ENCODE data around the gene KRT77. TPM values are rescaled to one million over a fixed set of nuclear protein-coding genes. Genes with fewer than 3 reads are reported as not detected.

KRT77 gene
- total RNA-seq, 1 experiment from 2014 or later, result not detected

DNA sequence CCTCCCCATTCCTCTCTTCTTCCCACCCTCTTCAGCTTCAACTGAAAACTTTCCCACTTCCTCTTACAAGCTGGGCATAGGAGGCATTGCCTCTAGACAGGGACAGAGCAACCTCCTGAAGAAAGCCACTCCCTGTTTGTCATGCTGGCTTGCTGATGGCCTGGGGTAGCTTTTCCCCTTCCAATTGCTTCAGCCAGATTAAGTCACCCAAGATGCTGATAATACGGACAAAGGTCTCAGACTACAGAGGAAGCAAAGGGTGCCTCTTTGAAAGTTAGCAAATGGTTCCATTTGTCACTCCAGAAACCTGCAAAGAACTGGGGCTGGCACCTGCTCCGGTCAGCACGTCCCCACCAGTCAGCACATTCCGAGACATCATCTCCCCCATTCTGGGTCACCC, 57.3 kb downstream of the KRT77 start:
- Histone ChIP-seq H3K9me3 (ENCODE audit: low read length) (no peaks in the 10 kb centered on the region), H3K4me1 (ENCODE audit: low read length) (no peaks in the 10 kb centered on the region), H3K4me3 (ENCODE audit: low read length) (no peak overlapping the region), H4K20me1 (ENCODE audit: insufficient read depth, low read depth, low read length) (no peaks in the 10 kb centered on the region), H3K27me3 (ENCODE audit: low read length) (no peaks in the 10 kb centered on the region), H3K9me2 (replicated peaks; ENCODE audit: insufficient read depth, low read length) (no peaks in the 10 kb centered on the region), H2AFZ (ENCODE audit: low read length) (no peak overlapping the region), H3K27ac (ENCODE audit: low read length) (no peak overlapping the region), H3K9ac (ENCODE audit: low read length) (no peak overlapping the region), H3K4me2 (ENCODE audit: low read depth, low read length, poor library complexity, severe bottlenecking) (no peak overlapping the region), H3K36me3 (ENCODE audit: insufficient read depth, low read length) (no peaks in the 10 kb centered on the region), H3K79me2 (ENCODE audit: low read length) (no peaks in the 10 kb centered on the region)
- DNase-seq, result no peak

DNA sequence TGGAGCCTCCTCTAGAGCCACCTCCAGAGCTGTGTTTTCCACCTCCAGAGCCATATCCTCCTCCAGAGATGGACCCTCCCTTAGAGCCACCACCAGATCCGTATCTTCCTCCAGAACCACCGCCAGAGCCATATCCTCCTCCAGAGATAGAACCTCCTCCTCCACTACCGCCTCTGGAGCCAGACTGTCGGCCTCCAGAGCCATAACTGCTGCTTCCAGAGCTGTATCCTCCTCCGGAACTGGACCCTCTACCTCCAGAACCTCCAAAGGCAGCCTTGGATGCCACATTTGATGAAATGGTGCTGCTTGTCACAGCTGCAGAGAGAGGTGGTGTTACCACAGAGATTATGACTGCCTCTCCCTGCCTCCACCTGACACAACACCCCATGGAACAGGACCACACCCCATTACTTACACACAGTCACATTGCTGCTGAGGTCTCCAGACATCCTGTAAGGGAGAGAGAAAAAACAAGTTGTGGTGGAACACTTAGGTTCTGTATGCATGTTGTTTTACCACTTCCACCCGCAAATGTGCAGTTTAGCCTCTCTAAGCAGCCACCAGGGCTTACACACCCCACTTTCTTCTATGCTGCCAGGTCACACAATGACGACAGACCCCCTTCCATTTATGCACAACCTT, 58.1 kb downstream of the KRT77 start:
- no peak for DNase-seq
- no peak overlapping the region for H3K4me2 ChIP-seq (ENCODE audit: low read depth, low read length, poor library complexity, severe bottlenecking)
- H3K9ac ChIP-seq (ENCODE audit: low read length), result no peak overlapping the region

DNA sequence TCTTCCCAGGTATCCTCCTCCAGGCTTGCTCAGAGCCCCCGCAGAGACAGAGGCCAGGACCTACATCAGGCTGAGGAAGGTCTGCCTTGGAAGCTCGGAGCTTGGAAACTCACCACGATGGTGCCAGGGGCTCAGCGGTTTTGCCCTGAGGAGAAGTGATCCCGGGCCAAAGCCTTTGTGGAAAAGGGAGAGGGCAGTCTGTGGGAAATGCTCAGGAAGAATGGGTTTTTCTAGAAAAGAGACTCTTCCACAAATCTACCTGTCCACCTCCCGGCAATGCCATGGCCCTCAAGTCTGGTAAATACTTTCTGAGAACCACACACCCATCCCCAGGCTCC, 59.3 kb downstream of the KRT77 start:
- no peaks in the 10 kb centered on the region for H3K36me3 ChIP-seq (ENCODE audit: insufficient read depth, low read length)
- H3K9me3 ChIP-seq (ENCODE audit: low read length), result no peaks in the 10 kb centered on the region
- H3K4me1 ChIP-seq (ENCODE audit: low read length), result no peaks in the 10 kb centered on the region
- H3K4me2 ChIP-seq (ENCODE audit: low read depth, low read length, poor library complexity, severe bottlenecking), result no peak overlapping the region
- H3K4me3 ChIP-seq (ENCODE audit: low read length), result no peak overlapping the region
- H4K20me1 ChIP-seq (ENCODE audit: insufficient read depth, low read depth, low read length), result no peaks in the 10 kb centered on the region
- no peaks in the 10 kb centered on the region for H3K27me3 ChIP-seq (ENCODE audit: low read length)
- H3K79me2 ChIP-seq (ENCODE audit: low read length), result no peaks in the 10 kb centered on the region
- H3K27ac ChIP-seq (ENCODE audit: low read length), result no peak overlapping the region
- no peaks in the 10 kb centered on the region for H3K9me2 ChIP-seq (replicated peaks; ENCODE audit: insufficient read depth, low read length)
- no peak overlapping the region for H2AFZ ChIP-seq (ENCODE audit: low read length)
- no peak overlapping the region for H3K9ac ChIP-seq (ENCODE audit: low read length)
- no peak for DNase-seq

More for the DNA sequence above, 58.1 kb downstream of the KRT77 start:
- Histone ChIP-seq H4K20me1 (ENCODE audit: insufficient read depth, low read depth, low read length) (no peaks in the 10 kb centered on the region), H3K36me3 (ENCODE audit: insufficient read depth, low read length) (no peaks in the 10 kb centered on the region), H3K9me2 (replicated peaks; ENCODE audit: insufficient read depth, low read length) (no peaks in the 10 kb centered on the region), H3K4me1 (ENCODE audit: low read length) (no peaks in the 10 kb centered on the region), H3K79me2 (ENCODE audit: low read length) (no peaks in the 10 kb centered on the region), H2AFZ (ENCODE audit: low read length) (no peak overlapping the region), H3K27ac (ENCODE audit: low read length) (no peak overlapping the region), H3K27me3 (ENCODE audit: low read length) (no peaks in the 10 kb centered on the region), H3K4me3 (ENCODE audit: low read length) (no peak overlapping the region), H3K9me3 (ENCODE audit: low read length) (no peaks in the 10 kb centered on the region)

DNA sequence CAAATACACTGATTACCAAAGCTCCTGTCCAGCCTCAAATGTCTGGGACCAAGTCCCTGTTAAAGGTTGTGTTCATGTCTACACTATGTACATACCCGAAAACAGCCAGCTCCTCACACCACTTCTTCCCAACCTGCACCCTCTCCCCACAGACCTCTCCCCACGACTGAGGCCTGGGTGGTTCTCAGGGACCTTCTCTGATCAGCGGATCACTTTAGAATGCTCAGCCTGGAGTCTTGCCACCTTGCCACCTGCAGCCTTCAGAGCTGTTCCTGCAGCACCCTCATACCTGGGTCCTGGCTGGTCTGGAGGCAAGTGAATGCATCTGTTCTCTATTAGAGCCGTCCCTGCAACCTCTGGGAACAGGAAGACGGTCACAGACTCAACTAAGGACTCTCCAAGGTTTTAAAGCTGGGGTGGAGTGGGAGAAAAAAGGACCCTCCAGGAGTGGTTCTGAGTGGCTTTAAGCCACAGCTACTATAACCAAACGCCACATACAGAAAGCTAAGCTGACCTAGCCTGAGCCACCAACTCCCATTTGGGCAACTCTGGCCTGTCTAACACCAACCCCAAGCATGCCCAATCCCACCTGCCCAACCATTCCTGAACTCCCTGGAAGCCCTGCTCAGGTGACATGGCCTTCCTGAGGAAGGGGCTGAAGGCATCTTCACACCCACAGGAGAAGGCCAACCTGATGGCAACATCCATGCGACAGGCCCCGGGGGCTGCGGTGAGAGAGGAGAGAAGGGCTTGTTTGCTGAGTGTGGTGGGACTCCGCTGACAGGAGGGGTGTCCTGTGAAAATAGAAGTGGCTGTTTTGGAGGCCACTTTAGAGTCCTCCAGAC, 59.9 kb downstream of the KRT77 start:
- Histone ChIP-seq H3K4me1 (ENCODE audit: low read length) (no peaks in the 10 kb centered on the region), H3K9me2 (replicated peaks; ENCODE audit: insufficient read depth, low read length) (no peaks in the 10 kb centered on the region), H3K4me3 (ENCODE audit: low read length) (no peak overlapping the region), H3K27ac (ENCODE audit: low read length) (no peak overlapping the region), H4K20me1 (ENCODE audit: insufficient read depth, low read depth, low read length) (no peaks in the 10 kb centered on the region), H3K9me3 (ENCODE audit: low read length) (no peaks in the 10 kb centered on the region), H3K27me3 (ENCODE audit: low read length) (no peaks in the 10 kb centered on the region), H3K4me2 (ENCODE audit: low read depth, low read length, poor library complexity, severe bottlenecking) (no peak overlapping the region), H2AFZ (ENCODE audit: low read length) (no peak overlapping the region), H3K79me2 (ENCODE audit: low read length) (no peaks in the 10 kb centered on the region), H3K36me3 (ENCODE audit: insufficient read depth, low read length) (no peaks in the 10 kb centered on the region), H3K9ac (ENCODE audit: low read length) (no peak overlapping the region)
- DNase-seq, result no peak

DNA sequence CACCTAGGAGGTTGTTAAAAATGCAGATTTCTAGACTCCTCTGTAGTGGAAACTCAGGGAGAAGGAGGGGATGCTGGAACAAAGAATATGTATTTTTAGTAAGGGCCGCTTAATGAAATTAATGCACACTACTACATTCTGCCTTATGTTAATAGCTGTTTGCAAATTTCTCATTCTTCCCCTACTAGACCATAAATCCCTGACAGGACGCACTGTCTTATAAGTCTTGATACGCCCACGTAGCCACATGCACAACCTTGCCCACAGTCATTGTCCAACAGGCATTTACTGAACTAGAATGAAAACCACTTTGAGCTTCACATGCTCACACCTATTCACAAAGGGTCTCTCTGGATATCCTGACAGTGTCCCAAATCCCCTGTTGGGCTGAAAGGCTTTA, 61.9 kb downstream of the KRT77 start:
- H3K4me2 ChIP-seq (ENCODE audit: low read depth, low read length, poor library complexity, severe bottlenecking), result no peak overlapping the region
- H3K27ac ChIP-seq (ENCODE audit: low read length), result no peak overlapping the region
- no peaks in the 10 kb centered on the region for H3K9me2 ChIP-seq (replicated peaks; ENCODE audit: insufficient read depth, low read length)
- H3K27me3 ChIP-seq (ENCODE audit: low read length), result no peaks in the 10 kb centered on the region
- no peak overlapping the region for H2AFZ ChIP-seq (ENCODE audit: low read length)
- no peaks in the 10 kb centered on the region for H3K4me1 ChIP-seq (ENCODE audit: low read length)
- no peaks in the 10 kb centered on the region for H3K9me3 ChIP-seq (ENCODE audit: low read length)
- H3K4me3 ChIP-seq (ENCODE audit: low read length), result no peak overlapping the region
- no peak overlapping the region for H3K9ac ChIP-seq (ENCODE audit: low read length)
- no peak for DNase-seq
- H4K20me1 ChIP-seq (ENCODE audit: insufficient read depth, low read depth, low read length), result no peaks in the 10 kb centered on the region
- H3K36me3 ChIP-seq (ENCODE audit: insufficient read depth, low read length), result no peaks in the 10 kb centered on the region
- no peaks in the 10 kb centered on the region for H3K79me2 ChIP-seq (ENCODE audit: low read length)

Other genes with a start within 250 kb of the KRT77 start
- gene KRT6C, start 229.7 kb downstream of the KRT77 start, total RNA-seq (2014; rRNA removed; shearing (Covaris generic); ENCODE audit: low replicate concordance), result not detected in 2 replicates
- not detected in 2 replicates for gene KRT6A, start 210.3 kb downstream of the KRT77 start, total RNA-seq (2014; rRNA removed; shearing (Covaris generic); ENCODE audit: low replicate concordance)
- gene KRT5, start 183.1 kb downstream of the KRT77 start, total RNA-seq (2014; rRNA removed; shearing (Covaris generic); ENCODE audit: low replicate concordance), result not detected in 2 replicates
- not detected in 2 replicates for gene KRT71, start 150.4 kb downstream of the KRT77 start, total RNA-seq (2014; rRNA removed; shearing (Covaris generic); ENCODE audit: low replicate concordance)
- gene KRT74, start 129.7 kb downstream of the KRT77 start, total RNA-seq (2014; rRNA removed; shearing (Covaris generic); ENCODE audit: low replicate concordance), result not detected in 2 replicates
- gene KRT72, start 102.1 kb downstream of the KRT77 start, total RNA-seq (2014; rRNA removed; shearing (Covaris generic); ENCODE audit: low replicate concordance), result not detected in 2 replicates
- gene KRT73, start 85.0 kb downstream of the KRT77 start, total RNA-seq (2014; rRNA removed; shearing (Covaris generic); ENCODE audit: low replicate concordance), result not detected in 2 replicates
- gene KRT2, start 51.3 kb downstream of the KRT77 start, total RNA-seq (2014; rRNA removed; shearing (Covaris generic); ENCODE audit: low replicate concordance), result not detected in 2 replicates
- gene KRT1, start 23.1 kb downstream of the KRT77 start, total RNA-seq (2014; rRNA removed; shearing (Covaris generic); ENCODE audit: low replicate concordance), result not detected in 2 replicates
- gene KRT76, start 73.8 kb upstream of the KRT77 start, total RNA-seq (2014; rRNA removed; shearing (Covaris generic); ENCODE audit: low replicate concordance), result not detected in 2 replicates
- not detected in 2 replicates for gene KRT3, start 92.6 kb upstream of the KRT77 start, total RNA-seq (2014; rRNA removed; shearing (Covaris generic); ENCODE audit: low replicate concordance)
- gene KRT4, start 110.6 kb upstream of the KRT77 start, total RNA-seq (2014; rRNA removed; shearing (Covaris generic); ENCODE audit: low replicate concordance), result not detected in 2 replicates
- not detected in 2 replicates for gene KRT79, start 130.8 kb upstream of the KRT77 start, total RNA-seq (2014; rRNA removed; shearing (Covaris generic); ENCODE audit: low replicate concordance)
- not detected in 2 replicates for gene KRT78, start 145.5 kb upstream of the KRT77 start, total RNA-seq (2014; rRNA removed; shearing (Covaris generic); ENCODE audit: low replicate concordance)
- not detected in 2 replicates for gene KRT8, start 201.6 kb upstream of the KRT77 start, total RNA-seq (2014; rRNA removed; shearing (Covaris generic); ENCODE audit: low replicate concordance)
- gene KRT18, start 245.6 kb upstream of the KRT77 start, total RNA-seq (2014; rRNA removed; shearing (Covaris generic); ENCODE audit: low replicate concordance), result not detected in 2 replicates